Breast epithelium (tissue), 4 donors: ENCODE results near the gene CYP3A7. TPM values are rescaled to one million over a fixed set of nuclear protein-coding genes. Genes with fewer than 3 reads are reported as not detected.
"Not testable (repeated sequence)": the region's sequence is repeated elsewhere in the genome, so short reads cannot be mapped to it uniquely, and the experiment has no call there.

Source experiments
- DNase-seq, 2 donors: peaks; one replicate each; pipeline ENCODE4 v3.0.0-alpha.2; 2019; ENCODE audit warnings: low spot score in 2 of 2
- H3K27ac ChIP-seq, 2 donors: fragments of 200-600 bp; sonication (generic) in 1 of 2; one replicate each; pipeline ENCODE4 v1.5.1; 2016 to 2019; ENCODE audit warnings: mild to moderate bottlenecking in 1 of 2
- H3K27me3 ChIP-seq, 2 donors: fragments of 200-600 bp; sonication (generic) in 1 of 2; one replicate each; pipeline versions ENCODE4 v1.5.1 to v1.6.0; 2017 to 2019; ENCODE audit warnings: control low read depth in 1 of 2, mild to moderate bottlenecking in 1 of 2
- H3K36me3 ChIP-seq: fragments of 200-600 bp; one replicate; pipeline ENCODE4 v1.5.1; 2019
- H3K4me1 ChIP-seq, 2 donors: fragments of 200-600 bp; sonication (generic); one replicate each; pipeline ENCODE4 v1.5.1; 2016 to 2019; ENCODE audit warnings: control low read depth in 1 of 2
- H3K4me3 ChIP-seq, 3 donors: fragments of 200-600 bp; sonication (generic); 1 replicate in 2 of 3; 2 replicates in 1 of 3; pipeline ENCODE4 v1.5.1; 2016 to 2019; ENCODE audit warnings: mild to moderate bottlenecking in 3 of 3, moderate library complexity in 2 of 3
- H3K9me3 ChIP-seq, 2 donors: fragments of 200-600 bp; sonication (generic) in 1 of 2; one replicate each; pipeline ENCODE4 v1.5.1; 2016 to 2019; ENCODE audit warnings: control low read depth in 1 of 2
- CTCF ChIP-seq, 3 donors: fragments of 450-650 bp; IDR thresholded peaks; one replicate each; pipeline ENCODE4 v1.5.1; 2016 to 2017; ENCODE audit warnings: antibody characterized with exemption in 3 of 3, mild to moderate bottlenecking in 3 of 3, moderate library complexity in 3 of 3
- POLR2A ChIP-seq: fragments of 450-650 bp; IDR thresholded peaks from one replicate; pipeline ENCODE4 v1.6.1; 2016; ENCODE audit warnings: antibody characterized with exemption, mild to moderate bottlenecking, moderate library complexity
- POLR2AphosphoS5 ChIP-seq, 3 donors: sonication (generic); formaldehyde crosslinking; IDR thresholded peaks; one replicate each; pipeline ENCODE4 v1.6.1; 2017; ENCODE audit warnings: antibody characterized with exemption in 3 of 3
- intact Hi-C: fragments of 100-400 bp; cut with DNase I; formaldehyde crosslinking; loops from one replicate; pipeline ENCODE4 v1.15.1; 2023; ENCODE audit warnings: low total_unique reads
- total RNA-seq, 3 donors: library from RNA; depleted of rRNA; stranded (reverse); fragments of >200 nt; gene quantifications; one replicate each; pipeline ENCODE4 v1.1.0, GENCODE V29; 2016

CYP3A7 gene
- total RNA-seq, 3 donors from 2014 or later: 1.5 to 2.3 TPM; not detected in 1

- no peaks in the 10 kb centered on the region for H3K27me3 ChIP-seq
- no peak overlapping the region for H3K27ac ChIP-seq
- no peaks in the 10 kb centered on the region for H3K4me1 ChIP-seq
- no peak overlapping the region for H3K4me3 ChIP-seq
- peaks cover 0 to 12% of the 10 kb centered on the region in 2 donors for H3K9me3 ChIP-seq
- intact Hi-C loops: no loop called here
- no peaks in the 10 kb centered on the region for H3K36me3 ChIP-seq
- no peak for TF ChIP-seq POLR2AphosphoS5 (IDR thresholded peaks at IDR 0.05)
- DNase-seq: no peak
Observed at GRCh38 chr7:99694201-99694911, 40.6 kb downstream of the CYP3A7 start.

- no peak for DNase-seq
Observed at GRCh38 chr7:99693427-99694200, 41.4 kb downstream of the CYP3A7 start.

GRCh38 chr7:99693100-99693426 lies 41.9 kb downstream of the CYP3A7 start:
- Histone ChIP-seq H3K36me3 (no peaks in the 10 kb centered on the region), H3K4me1 (no peaks in the 10 kb centered on the region), H3K4me3 (no peak overlapping the region), H3K27ac (no peak overlapping the region), H3K9me3 (peaks cover 0 to 12% of the 10 kb centered on the region in 2 donors), H3K27me3 (no peaks in the 10 kb centered on the region)
- intact Hi-C loops: no loop called here
- TF ChIP-seq CTCF (IDR thresholded peaks at IDR 0.05) (no peak), POLR2AphosphoS5 (IDR thresholded peaks at IDR 0.05) (no peak), POLR2A (no peak)
- DNase-seq: no peak

More at GRCh38 chr7:99693427-99694200, 41.4 kb downstream of the CYP3A7 start:
- Histone ChIP-seq H3K27me3 (no peaks in the 10 kb centered on the region), H3K9me3 (peaks cover 0 to 12% of the 10 kb centered on the region in 2 donors), H3K27ac (no peak overlapping the region), H3K36me3 (no peaks in the 10 kb centered on the region), H3K4me1 (no peaks in the 10 kb centered on the region), H3K4me3 (no peak overlapping the region)
- intact Hi-C loops: no loop called here
- TF ChIP-seq POLR2AphosphoS5 (IDR thresholded peaks at IDR 0.05): no peak
- no peak for TF ChIP-seq CTCF (IDR thresholded peaks at IDR 0.05)
- TF ChIP-seq POLR2A: no peak

- H3K27me3 ChIP-seq, DNase-seq, intact Hi-C loops, H3K4me1 ChIP-seq, H3K36me3 ChIP-seq, H3K4me3 ChIP-seq, H3K27ac ChIP-seq: not testable (repeated sequence)
- H3K9me3 ChIP-seq: peaks cover 0 to 12% of the 10 kb centered on the region in 2 donors
Observed at GRCh38 chr7:99692563-99692962, 42.4 kb downstream of the CYP3A7 start.

- peaks cover 0 to 12% of the 10 kb centered on the region in 2 donors for H3K9me3 ChIP-seq
- H3K4me3 ChIP-seq, intact Hi-C loops, H3K27me3 ChIP-seq, H3K27ac ChIP-seq, DNase-seq, H3K36me3 ChIP-seq, H3K4me1 ChIP-seq: not testable (repeated sequence)
Observed at GRCh38 chr7:99691658-99692057, 43.3 kb downstream of the CYP3A7 start.

- H3K4me3 ChIP-seq, H3K36me3 ChIP-seq, DNase-seq, intact Hi-C loops, H3K27ac ChIP-seq, H3K4me1 ChIP-seq, H3K27me3 ChIP-seq: not testable (repeated sequence)
- peaks cover 0 to 12% of the 10 kb centered on the region in 2 donors for H3K9me3 ChIP-seq
Observed at GRCh38 chr7:99690918-99691317, 44.1 kb downstream of the CYP3A7 start.

- H3K4me1 ChIP-seq, H3K27ac ChIP-seq, DNase-seq, intact Hi-C loops, H3K4me3 ChIP-seq, H3K27me3 ChIP-seq, H3K9me3 ChIP-seq, H3K36me3 ChIP-seq: not testable (repeated sequence)
Observed at GRCh38 chr7:99685871-99686608, 49.0 kb downstream of the CYP3A7 start.
